RWPE2 (cell line): ENCODE results near the gene JUP.

ENCODE experiments used
- ATAC-seq: fragments of 200-7000 bp; cut with Tn5 transposase; 3 replicates; pipeline ENCODE4 v1.9.1; 2021; ENCODE audit warnings: low read depth
- DNase-seq: peaks from one replicate; pipeline ENCODE4 v3.0.0-alpha.2; 2020; ENCODE audit warnings: low spot score
- H3K27ac ChIP-seq: fragments of 450-650 bp; 2 replicates; pipeline ENCODE4 v1.5.1; 2017; ENCODE audit warnings: mild to moderate bottlenecking; ENCODE audit not compliant: poor library complexity, severe bottlenecking
- H3K27me3 ChIP-seq: fragments of 250-450 bp; sonication (Bioruptor Pico); 2 replicates; pipeline ENCODE4 v1.5.1; 2021; ENCODE audit warnings: mild to moderate bottlenecking, moderate library complexity; ENCODE audit not compliant: insufficient read depth, poor library complexity, severe bottlenecking
- H3K36me3 ChIP-seq: fragments of 250-450 bp; sonication (Bioruptor Pico); 2 replicates; pipeline ENCODE4 v1.5.1; 2020; ENCODE audit warnings: low read depth, mild to moderate bottlenecking, moderate library complexity
- H3K4me1 ChIP-seq: fragments of 250-450 bp; sonication (Bioruptor Pico); 2 replicates; pipeline ENCODE4 v1.5.1; 2021; ENCODE audit warnings: mild to moderate bottlenecking, moderate library complexity; ENCODE audit not compliant: insufficient read depth, poor library complexity, severe bottlenecking
- H3K4me3 ChIP-seq: fragments of 250-450 bp; sonication (Bioruptor Pico); 2 replicates; pipeline ENCODE4 v1.5.1; 2021; ENCODE audit warnings: mild to moderate bottlenecking, moderate library complexity; ENCODE audit not compliant: severe bottlenecking
- H3K9me3 ChIP-seq: fragments of 250-450 bp; sonication (Bioruptor Pico); 2 replicates; pipeline ENCODE4 v1.5.1; 2021; ENCODE audit warnings: mild to moderate bottlenecking, moderate library complexity; ENCODE audit not compliant: severe bottlenecking
- CTCF ChIP-seq: fragments of 450-650 bp; IDR thresholded peaks from one replicate; pipeline ENCODE4 v1.5.1; 2017; ENCODE audit warnings: mild to moderate bottlenecking, moderate library complexity; ENCODE audit not compliant: poor library complexity, severe bottlenecking

JUP gene

DNA sequence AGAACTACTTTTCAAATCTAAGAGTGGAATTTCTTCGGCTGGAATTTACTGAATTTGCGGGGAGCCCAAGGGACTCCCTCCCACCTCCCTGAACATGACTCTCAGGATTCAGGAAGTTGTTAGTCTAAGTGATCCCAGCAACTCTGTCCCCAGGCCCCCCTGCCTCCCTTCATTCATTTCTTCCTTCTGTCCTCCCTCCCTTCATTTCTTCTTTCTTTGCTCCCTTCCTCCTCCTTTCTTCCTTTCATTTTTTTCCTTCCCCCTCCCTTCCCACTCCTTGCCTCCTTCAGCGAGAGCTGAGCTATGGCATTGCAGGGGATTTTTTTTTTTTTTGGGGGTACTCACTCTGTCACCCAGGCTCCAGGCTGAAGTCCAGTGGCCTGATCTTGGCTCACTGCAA lies 10.9 kb upstream of the JUP start:
- no peak for TF ChIP-seq CTCF
- H3K27ac ChIP-seq, result peak overlapping the region; percentile 6
- H3K36me3 ChIP-seq, result peaks cover 7% of the 10 kb centered on the region
- no peaks in the 10 kb centered on the region for H3K27me3 ChIP-seq
- no peaks in the 10 kb centered on the region for H3K9me3 ChIP-seq
- DNase-seq, result no peak
- H3K4me3 ChIP-seq, result no peak overlapping the region
- ATAC-seq, result no peak
- peaks cover 41% of the 10 kb centered on the region for H3K4me1 ChIP-seq

DNA sequence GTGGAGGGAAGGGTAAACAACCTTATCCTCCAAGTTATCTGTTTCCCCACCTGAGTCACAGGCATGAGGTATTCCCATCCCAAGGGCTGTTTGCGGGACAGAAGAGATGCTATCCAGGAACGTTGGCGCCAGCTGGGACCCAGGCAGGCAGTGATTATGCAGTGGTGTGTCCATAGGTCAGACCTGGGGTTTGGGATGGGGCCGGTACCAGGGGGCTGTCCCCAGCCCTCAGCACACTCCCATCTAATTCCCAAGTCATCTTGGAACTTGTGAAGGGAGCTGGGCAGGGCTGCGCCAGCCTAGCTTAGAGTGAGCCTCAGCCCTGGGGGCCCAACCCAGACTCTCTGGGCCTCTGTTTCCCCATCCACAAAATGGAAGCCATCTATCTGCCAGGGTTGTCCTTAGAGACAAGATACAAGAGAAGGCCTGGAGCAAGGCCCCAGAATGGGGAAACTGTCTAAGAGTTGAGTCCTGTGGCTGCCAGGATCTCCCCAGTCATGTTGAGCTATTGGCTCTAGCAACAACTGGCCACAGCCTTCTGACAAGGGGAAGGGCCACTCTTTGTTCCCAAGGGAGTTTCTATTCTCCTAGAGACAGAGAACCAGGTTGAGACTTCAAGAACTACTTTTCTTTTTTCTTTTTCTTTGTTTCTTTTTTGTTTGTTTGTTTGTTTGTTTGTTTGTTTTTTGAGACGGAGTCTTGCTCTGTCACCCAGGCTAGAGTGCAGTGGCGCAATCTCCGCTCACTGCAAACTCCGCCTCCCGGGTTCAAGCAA lies 9.8 kb upstream of the JUP start:
- H3K27me3 ChIP-seq, result no peaks in the 10 kb centered on the region
- no peak overlapping the region for H3K4me3 ChIP-seq
- no peaks in the 10 kb centered on the region for H3K36me3 ChIP-seq
- DNase-seq (no peak), ATAC-seq (no peak)
- peaks cover 43% of the 10 kb centered on the region for H3K4me1 ChIP-seq
- H3K27ac ChIP-seq, result peak overlapping the region; percentile 30
- no peaks in the 10 kb centered on the region for H3K9me3 ChIP-seq
- no peak for TF ChIP-seq CTCF

DNA sequence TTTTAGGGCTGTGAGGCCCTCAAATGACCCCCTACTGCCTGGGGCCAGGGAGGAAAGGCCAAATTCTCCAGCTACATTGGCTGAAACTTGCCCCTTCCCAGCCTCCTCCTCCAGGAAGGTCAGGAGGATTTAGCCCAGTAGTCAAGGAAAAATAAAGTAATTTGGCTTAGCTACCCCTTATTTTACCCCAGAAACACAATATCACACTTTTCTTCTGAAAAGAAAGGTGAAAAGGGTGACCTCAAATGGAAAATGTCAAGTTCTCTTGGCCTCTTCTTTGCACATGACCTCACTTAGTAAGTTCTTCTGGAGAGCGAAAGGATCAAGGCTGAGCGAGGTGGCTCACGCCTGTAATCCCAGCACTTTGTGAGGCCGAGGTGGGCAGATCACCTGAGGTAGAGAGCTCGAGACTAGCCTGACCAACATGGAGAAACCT lies 8.0 kb upstream of the JUP start:
- Histone ChIP-seq H3K9me3 (no peaks in the 10 kb centered on the region), H3K4me3 (no peak overlapping the region), H3K4me1 (peaks cover 30% of the 10 kb centered on the region), H3K27ac (peak overlapping the region; percentile 97), H3K36me3 (no peaks in the 10 kb centered on the region), H3K27me3 (no peaks in the 10 kb centered on the region)
- ATAC-seq (no peak), DNase-seq (no peak)
- TF ChIP-seq CTCF, result no peak

DNA sequence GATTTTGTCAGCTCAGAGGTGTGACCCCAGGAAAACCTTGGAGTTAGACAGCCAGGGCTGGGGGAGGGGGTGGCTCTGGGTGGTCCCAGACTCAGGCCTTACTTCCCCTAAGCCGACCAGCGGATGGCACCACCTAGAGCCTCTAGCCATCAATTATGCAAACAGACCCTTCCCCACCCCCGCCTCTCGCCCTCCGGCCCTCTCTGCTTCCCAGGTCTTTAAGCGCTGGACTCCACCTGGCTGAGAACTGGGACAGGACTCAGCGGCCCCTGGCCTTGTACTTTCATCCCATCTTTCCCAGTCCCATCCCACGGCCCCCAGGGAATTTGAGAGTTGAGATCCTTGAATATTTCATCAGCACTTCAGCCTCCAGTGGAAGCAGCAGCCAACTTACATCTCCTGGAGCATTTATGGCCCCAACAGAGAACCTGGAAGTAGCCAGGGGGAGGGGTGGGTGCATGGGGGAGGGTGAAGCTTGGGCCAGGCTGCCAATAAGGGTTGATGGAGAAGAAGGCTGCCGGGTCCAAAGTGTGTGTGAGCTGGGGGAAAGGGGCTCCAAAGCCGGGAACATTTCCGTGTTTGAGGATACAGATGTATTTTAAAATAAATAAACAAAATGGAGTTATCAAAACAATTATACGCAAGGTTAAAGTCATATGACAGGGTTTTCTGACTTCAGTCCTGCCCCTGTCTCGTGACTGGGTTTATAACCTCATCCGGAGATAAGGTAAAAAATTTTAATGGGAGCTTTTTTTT lies 7.5 kb upstream of the JUP start:
- peaks cover 26% of the 10 kb centered on the region for H3K4me1 ChIP-seq
- H3K4me3 ChIP-seq, result no peak overlapping the region
- ATAC-seq (no peak), DNase-seq (no peak)
- H3K27me3 ChIP-seq, result no peaks in the 10 kb centered on the region
- H3K27ac ChIP-seq, result peak overlapping the region; percentile 97
- H3K9me3 ChIP-seq, result no peaks in the 10 kb centered on the region
- no peaks in the 10 kb centered on the region for H3K36me3 ChIP-seq
- TF ChIP-seq CTCF, result no peak
